Prostate gland (tissue), 2 donors: Measurements from ENCODE around the gene TAF9B.

Experiments
- POLR2A ChIP-seq: fragments of 450-650 bp; IDR thresholded peaks from one replicate; pipeline ENCODE4 v1.6.1; 2016; ENCODE audit warnings: antibody characterized with exemption, mild to moderate bottlenecking
- POLR2AphosphoS5 ChIP-seq: sonication (generic); formaldehyde crosslinking; IDR thresholded peaks from one replicate; pipeline ENCODE4 v1.6.1; 2017; ENCODE audit warnings: antibody characterized with exemption
- TF ChIP-seq, protein P1 (sequence below), 4 experiments: fragments of 200-600 bp in 2 of 4; fragments of 450-650 bp in 2 of 4; sonication (generic) in 2 of 4; IDR thresholded peaks; 1 replicate in 3 of 4; 2 replicates in 1 of 4; pipeline ENCODE4 v1.5.1; 2016 to 2019; ENCODE audit warnings: antibody characterized with exemption in 4 of 4, mild to moderate bottlenecking in 2 of 4, moderate library complexity in 2 of 4

- TF ChIP-seq, protein P1, sequence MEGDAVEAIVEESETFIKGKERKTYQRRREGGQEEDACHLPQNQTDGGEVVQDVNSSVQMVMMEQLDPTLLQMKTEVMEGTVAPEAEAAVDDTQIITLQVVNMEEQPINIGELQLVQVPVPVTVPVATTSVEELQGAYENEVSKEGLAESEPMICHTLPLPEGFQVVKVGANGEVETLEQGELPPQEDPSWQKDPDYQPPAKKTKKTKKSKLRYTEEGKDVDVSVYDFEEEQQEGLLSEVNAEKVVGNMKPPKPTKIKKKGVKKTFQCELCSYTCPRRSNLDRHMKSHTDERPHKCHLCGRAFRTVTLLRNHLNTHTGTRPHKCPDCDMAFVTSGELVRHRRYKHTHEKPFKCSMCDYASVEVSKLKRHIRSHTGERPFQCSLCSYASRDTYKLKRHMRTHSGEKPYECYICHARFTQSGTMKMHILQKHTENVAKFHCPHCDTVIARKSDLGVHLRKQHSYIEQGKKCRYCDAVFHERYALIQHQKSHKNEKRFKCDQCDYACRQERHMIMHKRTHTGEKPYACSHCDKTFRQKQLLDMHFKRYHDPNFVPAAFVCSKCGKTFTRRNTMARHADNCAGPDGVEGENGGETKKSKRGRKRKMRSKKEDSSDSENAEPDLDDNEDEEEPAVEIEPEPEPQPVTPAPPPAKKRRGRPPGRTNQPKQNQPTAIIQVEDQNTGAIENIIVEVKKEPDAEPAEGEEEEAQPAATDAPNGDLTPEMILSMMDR (IDR thresholded peaks at IDR 0.05), result no peak
- TF ChIP-seq POLR2AphosphoS5, result no peak
- no peak for TF ChIP-seq POLR2A
Observed at GRCh38 chrX:78181307-78181706, 41.9 kb upstream of the TAF9B start.
